ENCODE results near the gene ABCA9.

GRCh38 chr17:68987966-68988365 lies 72.8 kb downstream of the ABCA9 start:
- no peak for TF ChIP-seq EZH2phosphoT487 (IDR thresholded peaks at IDR 0.05; ENCODE audit: insufficient read depth, low read depth)
- TF ChIP-seq EZH2 (IDR thresholded peaks at IDR 0.05; ENCODE audit: insufficient read depth, poor library complexity, severe bottlenecking) = no peak

Data from GM23248 (cell line).